HEK293T (cell line): ENCODE results near the gene PAPLN.

Experiments used
- ARNT ChIP-seq: fragments of 450-650 bp; IDR thresholded peaks from 2 replicates; pipeline ENCODE4 v1.6.1; 2017; ENCODE audit warnings: mild to moderate bottlenecking
- BHLHE40 ChIP-seq: fragments of 450-650 bp; IDR thresholded peaks from 2 replicates; pipeline ENCODE4 v1.6.1; 2016; ENCODE audit warnings: mild to moderate bottlenecking, moderate library complexity, borderline replicate concordance
- CTBP1 ChIP-seq: fragments of 450-650 bp; IDR thresholded peaks from 2 replicates; pipeline ENCODE4 v1.6.1; 2016; ENCODE audit warnings: borderline replicate concordance
- ELF4 ChIP-seq: fragments of 450-650 bp; IDR thresholded peaks from 2 replicates; pipeline ENCODE4 v1.6.1; 2017; ENCODE audit warnings: antibody characterized with exemption
- FOXA1 ChIP-seq: fragments of 450-650 bp; IDR thresholded peaks from 2 replicates; pipeline ENCODE4 v1.6.1; 2016; ENCODE audit warnings: mild to moderate bottlenecking
- FOXK2 ChIP-seq: fragments of 450-650 bp; IDR thresholded peaks from 2 replicates; pipeline ENCODE4 v1.6.1; 2016; ENCODE audit warnings: mild to moderate bottlenecking
- FOXM1 ChIP-seq: fragments of 450-650 bp; IDR thresholded peaks from 2 replicates; pipeline ENCODE4 v1.6.1; 2017; ENCODE audit warnings: mild to moderate bottlenecking, borderline replicate concordance
- HDGF ChIP-seq: fragments of 450-650 bp; IDR thresholded peaks from 2 replicates; pipeline ENCODE4 v1.6.1; 2017; ENCODE audit warnings: antibody characterized with exemption, borderline replicate concordance
- LEF1 ChIP-seq: fragments of 450-650 bp; IDR thresholded peaks from 2 replicates; pipeline ENCODE4 v1.6.1; 2017; ENCODE audit warnings: mild to moderate bottlenecking, borderline replicate concordance
- NFRKB ChIP-seq: fragments of 450-650 bp; IDR thresholded peaks from 2 replicates; pipeline ENCODE4 v1.6.1; 2016; ENCODE audit warnings: mild to moderate bottlenecking, moderate library complexity
- SP1 ChIP-seq: fragments of 450-650 bp; IDR thresholded peaks from 2 replicates; pipeline ENCODE4 v1.6.1; 2017
- SUZ12 ChIP-seq: fragments of 450-650 bp; IDR thresholded peaks from 2 replicates; pipeline ENCODE4 v1.6.1; 2016; ENCODE audit warnings: mild to moderate bottlenecking
- TARDBP ChIP-seq: fragments of 450-650 bp; IDR thresholded peaks from 2 replicates; pipeline ENCODE4 v1.6.1; 2016
- ZNF384 ChIP-seq: fragments of 450-650 bp; IDR thresholded peaks from 2 replicates; pipeline ENCODE4 v1.6.1; 2016

DNA sequence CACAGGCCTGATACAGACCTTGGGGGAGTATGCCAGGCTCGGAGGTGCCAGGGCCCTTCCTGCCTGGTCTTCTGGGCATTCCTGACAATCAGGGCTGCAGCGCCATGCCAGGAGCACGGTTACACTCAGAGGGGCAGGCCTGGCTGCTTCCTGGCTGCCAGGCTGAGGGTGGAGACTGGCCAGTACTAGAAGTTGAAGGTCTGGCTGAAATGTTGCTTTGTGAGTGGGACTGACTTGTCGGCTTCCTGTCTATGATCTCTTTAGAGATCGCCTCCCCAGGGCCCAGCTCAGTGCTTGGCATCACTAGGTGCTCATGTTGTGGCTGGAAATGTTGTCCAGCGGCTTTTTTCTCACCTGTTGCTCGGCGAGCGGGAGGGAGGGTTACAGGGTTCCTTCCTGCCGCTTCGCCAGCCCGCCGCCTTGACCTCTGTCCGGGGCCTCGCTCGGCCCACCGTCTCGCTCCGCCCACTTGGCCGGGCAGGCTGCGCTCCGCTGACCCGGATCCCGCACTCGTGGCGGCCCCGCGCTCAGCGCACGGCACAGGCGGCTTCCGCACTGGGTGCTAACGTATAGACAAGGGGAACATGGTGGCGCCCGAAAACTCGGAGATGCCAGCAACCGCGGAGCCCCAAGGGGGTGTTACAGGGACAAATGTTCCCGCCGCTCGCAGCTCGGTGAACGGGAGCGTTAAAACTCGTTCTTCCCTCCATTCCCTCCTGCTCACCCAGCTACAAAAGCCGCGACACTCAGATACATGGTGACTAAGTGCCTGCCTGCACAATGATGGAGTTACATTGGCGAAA lies 32.6 kb downstream of the PAPLN start:
- TF ChIP-seq SP1 (no peak), CTBP1 (no peak), FOXA1 (no peak), SUZ12 (no peak), FOXK2 (no peak), ELF4 (no peak), FOXM1 (no peak), BHLHE40 (no peak), LEF1 (no peak), ZNF384 (no peak), ARNT (no peak), NFRKB (no peak), HDGF (no peak), TARDBP (no peak)
